ENCODE data around the gene TAS1R3. TPM values are rescaled to one million over a fixed set of nuclear protein-coding genes. Genes with fewer than 3 reads are reported as not detected.

Gene TAS1R3
- total and polyA plus RNA-seq, 2 of the 4 experiments (the other 2 are of a cell fraction) = under 0.01 to 0.05 TPM

DNA sequence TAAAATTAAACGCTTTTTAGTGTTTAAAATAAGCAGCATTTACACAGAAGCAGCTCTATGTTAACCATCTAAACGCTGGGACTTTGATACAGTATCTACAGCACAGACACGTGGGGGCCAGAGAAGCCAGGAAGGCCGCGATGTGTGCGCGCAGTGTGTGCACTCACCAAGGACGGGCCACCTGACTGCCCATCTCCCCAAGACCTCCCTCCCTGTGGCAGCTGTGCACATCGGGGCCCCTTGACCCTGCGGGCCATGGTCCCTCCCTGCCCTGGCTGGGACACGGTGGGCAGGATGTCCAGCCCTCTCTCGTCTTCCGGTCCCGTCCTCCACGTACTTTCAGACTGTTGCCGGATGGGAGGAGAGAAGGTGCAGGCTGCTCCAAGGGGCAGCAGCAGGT, 4.2 kb downstream of the TAS1R3 start:
- ATAC-seq (ENCODE audit: low read depth) (no peak), DNase-seq (no peak)
- Histone ChIP-seq H3K27ac (ENCODE audit: insufficient read depth, low read length) (no peak overlapping the region), H3K18ac (ENCODE audit: low read depth, low read length) (no peak overlapping the region), H2AK9ac (replicated peaks; ENCODE audit: low read depth, low read length, poor library complexity) (peak overlapping the region; percentile 37), H3K27me3 (ENCODE audit: control insufficient read depth, insufficient read depth, low read length) (no peaks in the 10 kb centered on the region), H2BK5ac (ENCODE audit: low read depth, low read length, poor library complexity, severe bottlenecking) (no peak overlapping the region), H4K5ac (ENCODE audit: low read depth, low read length) (no peak overlapping the region), H3K9me3 (ENCODE audit: control insufficient read depth, insufficient read depth, low read length) (no peaks in the 10 kb centered on the region), H3K9ac (ENCODE audit: low read depth, low read length) (no peak overlapping the region), H3K9me1 (ENCODE audit: insufficient read depth, low read length) (no peaks in the 10 kb centered on the region), H3K14ac (replicated peaks; ENCODE audit: low read depth, low read length) (no peak overlapping the region), H2BK120ac (ENCODE audit: low read depth, low read length) (no peak overlapping the region), H3K4me3 (ENCODE audit: insufficient read depth, low read depth, low read length) (no peak overlapping the region), H3K23ac (ENCODE audit: low read depth, low read length) (no peak overlapping the region), H2BK20ac (ENCODE audit: low read depth, low read length) (no peak overlapping the region), H3K56ac (ENCODE audit: extremely low read depth, insufficient read depth, low read length) (no peak overlapping the region), H3K4me2 (ENCODE audit: low read depth, low read length) (no peak overlapping the region), H2AK5ac (ENCODE audit: low read depth, low read length) (no peak overlapping the region), H4K91ac (ENCODE audit: insufficient read depth, low read depth, low read length) (no peak overlapping the region), H3K79me1 (ENCODE audit: low read depth in 1 of 2, low read length in 2 of 2) (peaks cover 0 to 4% of the 10 kb centered on the region in 2 experiments; a peak in 1 of 4 replicates), H3K4ac (ENCODE audit: low read depth, low read length) (no peak overlapping the region), H3K4me1 (ENCODE audit: control insufficient read depth, insufficient read depth, low read length) (no peaks in the 10 kb centered on the region), H2AFZ (replicated peaks; ENCODE audit: low read length, poor library complexity) (no peak overlapping the region), H4K20me1 (ENCODE audit: insufficient read depth, low read length) (peaks cover 8% of the 10 kb centered on the region), H2BK15ac (ENCODE audit: low read depth, low read length) (no peak overlapping the region), H4K8ac (ENCODE audit: low read depth in 2 of 2, low read length in 2 of 2) (no peak overlapping the region), H3K36me3 (ENCODE audit: control insufficient read depth, insufficient read depth, low read length) (peaks cover 35% of the 10 kb centered on the region)
- ChIA-PET CTCF (no interaction called here), POLR2A (ENCODE audit: unreplicated experiment) (no interaction called here)
- TF ChIP-seq RAD21 (IDR thresholded peaks at IDR 0.05; ENCODE audit: low read length) (no peak), CHD1 (IDR thresholded peaks at IDR 0.05; ENCODE audit: low read depth, low read length) (no peak)
- TF ChIP-seq, protein P1, sequence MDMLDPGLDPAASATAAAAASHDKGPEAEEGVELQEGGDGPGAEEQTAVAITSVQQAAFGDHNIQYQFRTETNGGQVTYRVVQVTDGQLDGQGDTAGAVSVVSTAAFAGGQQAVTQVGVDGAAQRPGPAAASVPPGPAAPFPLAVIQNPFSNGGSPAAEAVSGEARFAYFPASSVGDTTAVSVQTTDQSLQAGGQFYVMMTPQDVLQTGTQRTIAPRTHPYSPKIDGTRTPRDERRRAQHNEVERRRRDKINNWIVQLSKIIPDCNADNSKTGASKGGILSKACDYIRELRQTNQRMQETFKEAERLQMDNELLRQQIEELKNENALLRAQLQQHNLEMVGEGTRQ (IDR thresholded peaks at IDR 0.05; ENCODE audit: low read depth, low read length) = no peak
- 71% methylated on average over 5 of the region's 16 CpGs; no CpG with 5 or more reads in 1 of the 2 experiments for WGBS, 2 experiments (ENCODE audit: extremely low coverage in 2 of 2, insufficient read length in 1 of 2)
- in situ Hi-C loops (cut with MboI; ENCODE audit: low sequenced_read_pairs) (no loop called here), intact Hi-C loops (cut with micrococcal nuclease) (no loop called here), dilution Hi-C loops (cut with HindIII; ENCODE audit: low sequenced_read_pairs, unreplicated experiment) (no loop called here)
- BruUV-seq (replicated peaks) = no TSS peak
